WTC11 (cell line): ENCODE results near the gene IFNA10.

Experiments
- CREB1 ChIP-seq: sonication (generic); formaldehyde crosslinking; IDR thresholded peaks from 2 replicates; pipeline ENCODE4 v1.8.0; 2023; ENCODE audit warnings: mild to moderate bottlenecking, missing genetic modification reagents
- NR2C2 ChIP-seq: sonication (generic); formaldehyde crosslinking; IDR thresholded peaks from 2 replicates; pipeline ENCODE4 v1.8.0; 2022; ENCODE audit warnings: mild to moderate bottlenecking, missing genetic modification reagents
- SP1 ChIP-seq: sonication (generic); formaldehyde crosslinking; conservative IDR thresholded peaks from 2 replicates; pipeline ENCODE4 v1.8.1; 2022; ENCODE audit warnings: missing genetic modification reagents
- TP53 ChIP-seq: sonication (generic); formaldehyde crosslinking; IDR thresholded peaks from 2 replicates; pipeline ENCODE4 v1.8.1; 2023; ENCODE audit warnings: mild to moderate bottlenecking, missing genetic modification reagents
- ZBTB21 ChIP-seq: sonication (generic); formaldehyde crosslinking; IDR thresholded peaks from 2 replicates; pipeline ENCODE4 v1.8.1; 2023; ENCODE audit warnings: mild to moderate bottlenecking, missing genetic modification reagents, borderline replicate concordance
- ZNF317 ChIP-seq: sonication (generic); formaldehyde crosslinking; IDR thresholded peaks from 2 replicates; pipeline ENCODE4 v1.8.1; 2023; ENCODE audit warnings: low read depth, mild to moderate bottlenecking, moderate library complexity, missing genetic modification reagents, borderline replicate concordance
- TF ChIP-seq, protein P1 (sequence below): fragments of 200-600 bp; IDR thresholded peaks from 2 replicates; pipeline ENCODE4 v1.8.0; 2022; ENCODE audit warnings: antibody characterized with exemption
- TF ChIP-seq, protein P2 (sequence below): sonication (generic); formaldehyde crosslinking; IDR thresholded peaks from 2 replicates; pipeline ENCODE4 v1.8.0; 2023; ENCODE audit warnings: missing genetic modification reagents
- TF ChIP-seq, protein P3 (sequence below): sonication (generic); formaldehyde crosslinking; IDR thresholded peaks from 2 replicates; pipeline ENCODE4 v1.8.1; 2022; ENCODE audit warnings: low read depth, missing genetic modification reagents, borderline replicate concordance

DNA sequence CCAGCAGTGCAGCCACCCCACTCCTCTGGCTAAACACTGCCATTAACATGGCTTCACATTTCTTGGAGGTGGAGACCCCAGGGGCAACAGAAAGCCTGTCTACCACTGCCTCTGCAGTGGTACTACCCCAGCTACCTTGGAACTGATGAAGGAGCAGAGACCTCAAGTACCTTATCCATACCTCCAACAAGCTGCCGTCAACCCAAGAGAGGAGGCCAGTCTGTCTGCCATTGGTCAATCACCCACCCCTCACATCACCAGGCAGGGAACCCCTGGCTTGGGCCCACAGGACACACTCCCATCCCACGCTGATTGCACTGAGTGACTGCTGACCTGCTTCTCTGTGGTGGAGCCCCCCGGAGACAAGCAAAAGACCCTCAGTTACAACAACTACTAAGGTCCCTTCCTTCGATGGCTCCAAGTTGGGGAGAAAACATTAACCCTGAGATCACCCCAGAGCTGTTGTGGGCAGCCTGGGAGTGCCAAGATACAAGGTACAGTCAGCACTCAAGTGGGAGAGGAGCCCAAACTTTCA lies 27.3 kb upstream of the IFNA10 start:
- TF ChIP-seq, protein P1, sequence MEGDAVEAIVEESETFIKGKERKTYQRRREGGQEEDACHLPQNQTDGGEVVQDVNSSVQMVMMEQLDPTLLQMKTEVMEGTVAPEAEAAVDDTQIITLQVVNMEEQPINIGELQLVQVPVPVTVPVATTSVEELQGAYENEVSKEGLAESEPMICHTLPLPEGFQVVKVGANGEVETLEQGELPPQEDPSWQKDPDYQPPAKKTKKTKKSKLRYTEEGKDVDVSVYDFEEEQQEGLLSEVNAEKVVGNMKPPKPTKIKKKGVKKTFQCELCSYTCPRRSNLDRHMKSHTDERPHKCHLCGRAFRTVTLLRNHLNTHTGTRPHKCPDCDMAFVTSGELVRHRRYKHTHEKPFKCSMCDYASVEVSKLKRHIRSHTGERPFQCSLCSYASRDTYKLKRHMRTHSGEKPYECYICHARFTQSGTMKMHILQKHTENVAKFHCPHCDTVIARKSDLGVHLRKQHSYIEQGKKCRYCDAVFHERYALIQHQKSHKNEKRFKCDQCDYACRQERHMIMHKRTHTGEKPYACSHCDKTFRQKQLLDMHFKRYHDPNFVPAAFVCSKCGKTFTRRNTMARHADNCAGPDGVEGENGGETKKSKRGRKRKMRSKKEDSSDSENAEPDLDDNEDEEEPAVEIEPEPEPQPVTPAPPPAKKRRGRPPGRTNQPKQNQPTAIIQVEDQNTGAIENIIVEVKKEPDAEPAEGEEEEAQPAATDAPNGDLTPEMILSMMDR: no peak
- TF ChIP-seq, protein P2, sequence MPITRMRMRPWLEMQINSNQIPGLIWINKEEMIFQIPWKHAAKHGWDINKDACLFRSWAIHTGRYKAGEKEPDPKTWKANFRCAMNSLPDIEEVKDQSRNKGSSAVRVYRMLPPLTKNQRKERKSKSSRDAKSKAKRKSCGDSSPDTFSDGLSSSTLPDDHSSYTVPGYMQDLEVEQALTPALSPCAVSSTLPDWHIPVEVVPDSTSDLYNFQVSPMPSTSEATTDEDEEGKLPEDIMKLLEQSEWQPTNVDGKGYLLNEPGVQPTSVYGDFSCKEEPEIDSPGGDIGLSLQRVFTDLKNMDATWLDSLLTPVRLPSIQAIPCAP (CRISPR knock-in tag): no peak
- TF ChIP-seq TP53 (CRISPR knock-in tag) (no peak), ZNF317 (CRISPR knock-in tag) (no peak), SP1 (CRISPR knock-in tag) (no peak), ZBTB21 (CRISPR knock-in tag) (no peak), CREB1 (CRISPR knock-in tag) (no peak), NR2C2 (CRISPR knock-in tag) (no peak)
- TF ChIP-seq, protein P3, sequence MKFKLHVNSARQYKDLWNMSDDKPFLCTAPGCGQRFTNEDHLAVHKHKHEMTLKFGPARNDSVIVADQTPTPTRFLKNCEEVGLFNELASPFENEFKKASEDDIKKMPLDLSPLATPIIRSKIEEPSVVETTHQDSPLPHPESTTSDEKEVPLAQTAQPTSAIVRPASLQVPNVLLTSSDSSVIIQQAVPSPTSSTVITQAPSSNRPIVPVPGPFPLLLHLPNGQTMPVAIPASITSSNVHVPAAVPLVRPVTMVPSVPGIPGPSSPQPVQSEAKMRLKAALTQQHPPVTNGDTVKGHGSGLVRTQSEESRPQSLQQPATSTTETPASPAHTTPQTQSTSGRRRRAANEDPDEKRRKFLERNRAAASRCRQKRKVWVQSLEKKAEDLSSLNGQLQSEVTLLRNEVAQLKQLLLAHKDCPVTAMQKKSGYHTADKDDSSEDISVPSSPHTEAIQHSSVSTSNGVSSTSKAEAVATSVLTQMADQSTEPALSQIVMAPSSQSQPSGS (CRISPR knock-in tag): no peak
